HG03196 (cell line): ENCODE results near the gene RBM4B.

Experiments used
- ATAC-seq: cut with Tn5 transposase; IDR thresholded peaks from one replicate; pipeline ENCODE4 v1.9.1; 2021; ENCODE audit not compliant: unreplicated experiment

The RBM4B gene

DNA sequence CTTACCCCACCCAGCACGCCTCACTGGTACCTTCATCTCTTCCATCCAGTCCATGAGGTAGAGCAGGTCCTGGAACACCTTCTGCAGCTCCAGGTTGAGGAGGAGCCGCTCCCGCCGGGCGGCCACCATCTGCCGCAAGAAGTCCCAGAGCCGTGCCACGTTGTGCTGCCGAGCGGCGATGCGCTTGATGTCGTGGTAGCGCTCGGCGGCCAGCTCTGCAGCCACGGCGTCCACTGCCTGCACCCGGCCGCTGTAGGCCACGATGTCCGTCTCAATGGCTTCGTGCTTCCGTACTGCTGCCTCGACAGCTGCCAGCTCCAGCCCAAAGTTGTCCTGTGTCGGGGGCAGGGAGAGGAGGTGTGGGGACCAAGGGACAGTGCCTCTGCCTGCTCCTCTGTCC, 29.8 kb upstream of the RBM4B start:
- no peak for ATAC-seq

DNA sequence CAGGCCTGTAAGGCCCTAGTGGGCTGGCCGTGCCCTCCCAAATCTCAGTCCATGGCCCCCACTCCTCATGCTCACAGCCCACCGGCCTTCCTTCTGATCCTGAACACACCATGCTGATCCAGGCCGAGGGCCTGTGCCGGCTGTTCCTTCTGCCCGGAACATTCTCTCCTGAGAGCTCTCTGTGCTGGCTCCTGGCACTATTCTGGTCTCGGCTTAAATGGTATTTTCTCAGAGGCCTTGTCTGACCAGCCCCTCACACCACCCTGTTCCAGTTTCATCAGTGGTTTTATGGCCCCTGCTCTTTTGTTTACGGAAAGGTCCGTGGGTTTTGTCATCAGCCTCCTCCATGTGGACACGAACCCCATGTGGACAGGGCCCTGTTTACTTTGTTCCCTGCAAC, 29.3 kb upstream of the RBM4B start:
- ATAC-seq: no peak

DNA sequence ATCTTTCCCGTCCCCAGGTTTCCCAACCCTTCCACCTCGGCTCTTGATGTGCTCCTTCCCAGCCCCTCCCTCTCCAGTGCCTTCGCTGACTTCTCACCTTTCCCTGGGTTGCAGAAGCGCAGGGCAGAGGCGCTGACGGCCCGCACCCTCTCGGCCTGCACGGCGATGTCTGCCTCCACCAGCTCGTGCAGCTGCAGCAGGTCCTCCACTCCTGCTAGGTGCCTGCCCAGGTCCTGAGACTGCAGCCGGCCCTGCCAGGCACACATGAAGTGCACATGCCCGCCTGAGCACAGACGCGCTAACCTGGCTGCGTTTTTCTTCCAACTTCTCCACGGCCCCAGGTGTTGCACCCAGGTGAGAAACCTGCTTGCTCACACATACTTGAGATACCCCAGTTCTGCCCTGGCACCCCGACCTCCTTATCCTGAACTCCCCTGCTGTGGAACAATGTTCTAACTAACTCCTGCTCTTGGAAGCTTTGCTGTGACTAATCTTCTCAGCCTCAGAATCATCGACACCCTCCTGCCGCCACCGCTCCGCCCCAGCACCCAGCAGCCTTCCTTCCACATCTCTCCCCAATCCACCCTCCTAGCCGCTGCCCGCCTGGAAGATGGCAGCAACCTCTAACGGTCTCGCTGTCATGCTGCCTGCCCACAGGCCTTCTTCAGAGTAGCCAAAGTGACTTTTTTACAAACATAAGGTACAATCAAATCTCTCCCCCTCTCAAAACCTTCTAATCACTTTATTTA, 28.1 kb upstream of the RBM4B start:
- ATAC-seq: no peak

DNA sequence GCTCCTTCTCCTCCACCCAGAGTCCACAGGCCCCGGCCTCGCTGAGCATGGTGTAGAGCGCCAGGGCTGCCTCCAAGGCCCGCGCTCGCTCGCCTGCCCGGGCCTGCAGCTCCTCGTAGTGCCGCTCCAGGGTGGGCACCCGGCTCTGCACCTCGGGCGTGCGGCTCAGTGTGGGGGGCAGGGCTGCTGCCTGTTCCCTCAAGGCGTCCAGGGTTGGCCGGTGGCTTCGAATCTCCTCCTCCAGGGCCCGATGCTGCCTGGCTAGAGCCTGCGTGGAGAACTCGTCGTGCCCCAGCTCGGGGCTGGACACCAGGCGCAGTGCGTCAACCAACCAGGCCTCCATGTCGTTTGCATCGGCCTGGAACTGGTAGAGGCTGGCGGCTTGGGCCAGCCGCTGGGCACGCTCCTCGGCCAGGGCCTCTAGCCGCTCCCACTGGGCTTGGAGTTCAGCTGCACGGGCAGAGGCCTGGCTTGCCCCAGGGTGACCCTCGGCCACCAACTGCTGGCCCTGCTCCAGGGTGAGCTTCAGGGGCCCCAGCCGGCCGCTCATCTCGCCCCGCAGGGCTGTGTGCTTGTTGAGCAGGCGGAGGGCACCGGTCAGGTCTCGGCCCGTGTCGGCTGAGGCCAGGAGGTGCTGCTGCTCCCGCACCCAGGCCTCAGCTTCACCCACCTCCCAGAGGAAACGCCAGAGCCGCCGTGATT, 27.1 kb upstream of the RBM4B start:
- no peak for ATAC-seq

DNA sequence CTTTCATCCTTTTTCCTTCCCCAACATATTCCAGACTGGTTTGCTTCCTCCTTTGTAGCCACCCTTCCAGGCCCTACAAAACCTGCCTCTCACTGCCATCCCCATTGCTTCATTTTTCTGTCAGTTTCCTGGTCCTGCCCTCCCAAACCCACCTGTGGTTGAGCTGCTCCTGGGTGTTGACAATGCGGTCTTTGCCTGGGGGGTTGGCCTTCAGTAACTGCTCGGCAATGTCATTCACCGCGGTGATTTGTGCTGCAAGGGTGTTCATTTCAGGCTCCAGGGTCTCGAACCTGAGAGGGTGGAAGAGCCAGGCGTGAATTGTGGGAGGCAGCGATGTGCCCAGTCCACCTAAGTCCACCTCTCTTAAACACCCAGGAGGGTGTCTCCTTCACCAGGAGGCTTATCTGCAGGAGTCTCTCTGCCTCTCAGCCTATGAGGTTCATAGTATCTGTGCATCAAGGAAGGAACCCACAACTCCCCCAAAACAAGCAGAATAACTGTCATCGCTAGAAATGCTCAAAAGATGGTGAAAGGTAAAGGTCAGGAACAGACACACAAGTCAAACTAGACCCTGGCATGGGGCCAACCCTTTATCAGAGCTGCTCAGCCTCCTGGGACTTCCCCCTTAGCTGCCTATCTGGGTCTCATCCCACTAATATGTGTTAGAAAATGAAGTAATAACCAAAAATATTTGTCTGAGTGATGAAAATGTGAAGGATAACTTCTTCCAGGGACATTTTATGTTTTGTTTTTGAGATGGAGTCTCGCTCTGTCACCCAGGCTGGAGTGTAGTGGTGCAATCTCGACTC, 23.9 kb upstream of the RBM4B start:
- ATAC-seq: no peak

- no peak for ATAC-seq
Measured at GRCh38 chr11:66700742-66701141, 23.1 kb upstream of the RBM4B start.

- no peak for ATAC-seq
Measured at GRCh38 chr11:66700337-66700736, 22.6 kb upstream of the RBM4B start.

DNA sequence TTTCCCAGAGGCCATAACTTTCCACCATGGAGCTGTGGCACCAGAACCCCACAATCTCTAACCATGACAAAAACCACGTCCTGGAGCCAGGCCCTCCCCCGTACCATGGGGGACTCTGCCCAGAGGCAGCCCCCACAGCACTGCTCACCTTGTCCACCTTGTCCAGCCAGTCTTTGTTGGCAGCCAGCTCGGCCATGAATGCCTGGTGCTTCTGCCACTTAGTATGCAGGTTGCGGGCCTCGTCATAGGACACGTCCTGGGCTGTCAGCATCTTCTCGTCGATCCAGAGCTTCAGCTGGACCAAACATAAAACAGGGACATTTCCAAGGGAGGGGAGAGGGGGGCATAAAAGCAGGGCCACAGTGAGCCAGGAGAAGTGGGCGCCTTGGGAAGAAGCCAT, 20.8 kb upstream of the RBM4B start:
- no peak for ATAC-seq

DNA sequence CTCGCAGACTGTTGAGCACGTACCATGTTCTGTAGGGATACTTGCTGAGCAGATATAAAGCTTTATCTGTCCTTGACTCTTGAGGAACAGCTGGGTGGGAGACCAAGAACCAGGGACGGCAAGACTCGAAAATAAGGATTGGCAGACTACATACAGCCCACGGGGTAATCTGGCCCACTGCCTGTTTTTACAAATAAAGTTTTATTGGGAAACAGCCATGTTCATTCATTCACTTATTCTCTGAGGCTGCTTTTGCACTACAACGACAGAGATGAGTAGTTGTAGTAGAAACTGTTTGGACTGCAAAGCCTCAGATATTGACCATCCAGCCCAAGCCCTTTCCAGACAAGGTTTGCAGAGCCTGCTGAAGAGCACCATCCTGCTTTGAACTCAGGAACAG, 20.3 kb upstream of the RBM4B start:
- ATAC-seq: no peak

DNA sequence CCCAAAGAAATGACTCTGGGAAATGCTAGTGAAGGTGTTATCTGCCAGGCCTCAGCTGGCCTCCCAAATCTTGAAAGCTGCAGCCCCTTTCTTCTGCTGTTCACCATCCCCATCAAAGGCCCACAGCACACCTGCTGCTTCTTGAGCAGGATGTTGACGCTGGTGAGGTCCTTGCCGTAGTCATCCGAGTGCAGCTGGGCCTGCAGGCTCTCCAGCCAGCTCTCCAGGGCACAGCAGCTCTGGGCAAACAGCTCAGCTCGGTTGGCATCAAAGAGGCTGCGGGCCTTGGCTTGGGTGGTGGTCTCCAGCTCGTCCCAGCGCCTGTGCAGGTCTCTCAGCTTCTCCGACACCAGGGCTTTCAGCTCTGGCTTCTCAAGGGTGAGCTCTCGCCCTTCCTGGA, 18.5 kb upstream of the RBM4B start:
- no peak for ATAC-seq

DNA sequence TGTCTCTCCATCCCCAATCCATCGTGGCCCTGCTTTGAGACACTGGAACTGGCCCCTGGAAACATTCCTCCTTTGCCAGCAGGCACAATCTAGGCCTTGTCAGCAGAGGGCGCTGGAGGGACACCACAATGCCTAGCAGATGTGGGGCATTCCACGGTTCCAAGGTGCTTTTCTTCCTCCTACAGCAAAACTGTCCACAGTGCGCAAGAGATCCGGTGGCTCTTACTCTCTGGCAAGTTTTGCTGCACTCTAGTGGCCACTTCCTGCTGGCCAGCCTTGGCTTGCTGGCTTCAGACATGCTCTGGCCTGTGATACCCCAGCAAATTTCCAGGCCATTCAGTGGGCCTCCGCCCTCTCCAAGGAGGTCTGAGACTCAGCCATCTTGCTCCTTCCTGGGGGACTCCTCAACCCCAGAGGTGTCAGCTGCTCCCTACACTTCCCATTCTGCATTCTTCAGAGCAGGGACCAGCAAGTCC, 17.1 kb upstream of the RBM4B start:
- ATAC-seq: no peak

- no peak for ATAC-seq
Measured at GRCh38 chr11:66694056-66694410, 16.3 kb upstream of the RBM4B start.

DNA sequence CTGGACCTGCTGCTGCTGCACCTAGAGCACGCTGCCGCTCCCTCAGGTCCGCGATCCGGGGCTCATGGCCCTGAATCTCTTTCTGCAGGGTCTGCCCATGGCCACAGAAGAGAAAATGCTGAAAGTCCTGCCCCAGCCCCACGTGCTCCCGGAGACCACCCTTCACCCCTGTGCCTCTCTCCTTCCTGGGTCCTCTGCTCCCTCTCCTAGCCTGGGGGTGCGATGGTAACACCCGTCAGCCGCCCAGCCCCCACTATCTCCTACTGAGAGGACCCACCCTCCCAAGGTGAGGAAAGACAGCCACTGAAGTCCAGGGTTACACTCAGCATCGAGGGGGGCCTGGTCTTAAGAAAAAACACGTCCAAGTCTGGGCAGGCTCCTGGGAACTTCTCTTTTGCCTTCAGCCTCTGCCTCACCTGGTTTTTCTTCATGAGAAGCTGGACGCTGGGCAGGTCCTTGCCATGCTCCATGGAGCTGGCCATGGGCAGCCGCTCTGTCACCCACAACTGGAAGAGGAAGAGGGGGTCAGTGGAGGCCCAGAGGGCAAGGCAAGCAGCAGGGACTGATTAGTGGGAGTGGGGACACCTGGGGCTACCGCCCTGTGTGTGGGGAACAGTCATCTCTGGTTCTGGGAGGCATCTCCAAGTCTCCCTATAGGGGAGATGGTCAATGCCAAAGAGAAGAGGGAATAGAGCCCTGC, 15.8 kb upstream of the RBM4B start:
- ATAC-seq: no peak

GRCh38 chr11:66692871-66693331, 15.2 kb upstream of the RBM4B start:
- no peak for ATAC-seq

DNA sequence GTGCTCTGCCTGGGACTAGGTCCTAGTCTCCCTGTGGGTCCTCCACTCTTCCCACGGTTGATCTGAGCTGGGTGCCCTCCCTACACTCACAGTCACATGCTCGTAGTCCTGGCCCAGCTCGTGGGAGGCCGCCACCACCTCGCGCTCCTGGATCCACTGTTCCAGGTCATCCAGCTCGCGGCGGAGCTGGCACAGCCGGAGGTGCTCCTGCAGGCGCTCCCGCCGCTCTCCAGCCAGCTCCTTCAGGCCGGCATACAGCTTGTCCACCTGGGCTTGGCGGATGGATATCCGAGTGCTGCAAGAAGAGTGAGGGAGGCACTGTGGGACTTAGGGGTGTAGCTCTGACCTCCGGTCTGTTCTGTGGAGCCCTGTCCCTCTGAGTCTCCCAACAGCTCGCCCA, 14.8 kb upstream of the RBM4B start:
- ATAC-seq: no peak

GRCh38 chr11:66691311-66691980, 13.8 kb upstream of the RBM4B start:
- ATAC-seq: no peak

GRCh38 chr11:66689661-66690590, 12.2 kb upstream of the RBM4B start:
- no peak for ATAC-seq

DNA sequence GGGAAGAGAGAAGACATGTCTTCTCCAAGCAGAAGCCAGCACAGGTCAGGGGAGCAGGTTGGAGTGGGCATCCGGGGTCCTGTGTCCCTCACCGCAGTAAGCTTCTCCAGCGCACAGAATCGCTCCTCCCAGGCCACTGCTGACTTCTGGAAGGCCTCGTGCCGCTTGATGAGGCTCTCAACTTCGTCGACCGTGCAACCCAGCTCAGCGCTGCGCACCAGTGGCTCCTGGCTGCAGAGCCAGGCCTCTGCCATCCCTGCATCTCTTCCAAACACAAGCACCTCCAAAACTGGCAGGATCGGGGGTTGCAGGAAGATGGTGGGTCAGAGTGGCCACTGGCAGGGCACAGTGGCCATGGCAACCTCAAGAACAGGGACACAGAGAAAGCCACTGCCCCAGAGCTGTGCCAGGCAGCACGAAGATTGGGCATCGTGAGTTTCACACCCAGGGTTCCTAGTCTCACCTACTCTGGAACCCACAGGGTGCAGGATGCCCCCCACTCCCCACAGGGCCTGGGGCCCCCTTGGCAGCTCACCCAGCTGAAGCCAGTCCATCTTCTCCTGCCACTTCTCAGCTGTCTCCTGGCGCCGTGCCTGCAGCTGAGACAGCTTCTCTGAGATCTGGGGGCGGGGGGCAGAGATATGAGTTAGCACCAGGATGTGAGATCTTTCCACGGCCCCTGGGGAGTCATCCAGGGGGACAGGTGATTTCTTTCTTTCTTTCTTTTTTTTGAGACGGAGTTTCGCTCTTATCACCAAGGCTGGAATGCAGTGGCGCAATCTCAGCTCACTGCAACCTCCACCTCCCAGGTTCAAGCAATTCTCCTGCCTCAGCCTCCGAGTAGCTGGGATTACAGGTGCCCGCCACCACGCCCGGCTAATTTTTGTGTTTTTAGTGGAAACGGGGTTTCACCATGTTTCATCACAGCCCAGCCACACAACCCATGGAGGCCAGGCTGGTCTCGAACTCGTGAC, 11.2 kb upstream of the RBM4B start:
- no peak for ATAC-seq
